CD4-positive, alpha-beta T cell treated with Interleukin-1 beta for 1 hour (primary cell): ENCODE measurements around the gene EN1.
A peak's percentile ranks its signal among the peaks of the same experiment; 100 is the strongest.

Experiments
- DNase-seq, 2 donors: peaks; one replicate each; pipeline ENCODE4 v3.0.0-alpha.2; 2020 to 2022

Gene EN1

GRCh38 chr2:118855451-118856279 lies 8.2 kb upstream of the EN1 start:
- peak; percentile 71 to 79 for DNase-seq

GRCh38 chr2:118854507-118855345 lies 7.3 kb upstream of the EN1 start:
- DNase-seq, result no peak

GRCh38 chr2:118853651-118854291 lies 6.3 kb upstream of the EN1 start:
- no peak for DNase-seq

GRCh38 chr2:118853129-118853640 lies 5.7 kb upstream of the EN1 start:
- DNase-seq, result no peak

GRCh38 chr2:118852605-118853128 lies 5.2 kb upstream of the EN1 start:
- no peak for DNase-seq

- no peak for DNase-seq
These were observed 4.2 kb upstream of the EN1 start for GRCh38 chr2:118851650-118852049.

GRCh38 chr2:118850901-118851415 lies 3.5 kb upstream of the EN1 start:
- no peak for DNase-seq

- no peak for DNase-seq
These were observed 2.9 kb upstream of the EN1 start for GRCh38 chr2:118850168-118850900.

- no peak for DNase-seq
These were observed 2.0 kb upstream of the EN1 start for GRCh38 chr2:118849226-118850167.

GRCh38 chr2:118848381-118849225 lies 1.2 kb upstream of the EN1 start:
- DNase-seq, result no peak

GRCh38 chr2:118847762-118848172 lies 319 bp upstream of the EN1 start:
- no peak for DNase-seq

GRCh38 chr2:118846442-118846952 lies 951 bp downstream of the EN1 start:
- no peak for DNase-seq

- no peak for DNase-seq
These were observed 1.7 kb downstream of the EN1 start for GRCh38 chr2:118845522-118846441.

- no peak for DNase-seq
These were observed 2.4 kb downstream of the EN1 start for GRCh38 chr2:118845005-118845521.

- no peak for DNase-seq
These were observed 3.0 kb downstream of the EN1 start for GRCh38 chr2:118844261-118845004.

- no peak for DNase-seq
These were observed 3.8 kb downstream of the EN1 start for GRCh38 chr2:118843483-118844132.
